K562 (cell line): ENCODE measurements around the gene INPP5D. TPM values are rescaled to one million over a fixed set of nuclear protein-coding genes. Genes with fewer than 3 reads are reported as not detected.

ENCODE experiments used
- ATAC-seq: fragments of 200-7000 bp; cut with Tn5 transposase; 3 replicates; pipeline ENCODE4 v1.9.1; 2020; ENCODE audit warnings: moderate library complexity
- BruUV-seq: library from RNA; stranded (reverse); fragments of 400-500 nt; replicated peaks from 2 replicates; lab custom pipeline; 2021; lab: Mats Ljungman, UMichigan
- CTCF ChIA-PET: fragments of 300-600 bp; formaldehyde crosslinking; extraction: SDS; loops from one replicate; lab custom pipeline; 2021; ENCODE audit warnings: low intra/inter-chr PET ratio; lab: Yijun Ruan, JAX
- POLR2A ChIA-PET: fragments of 300-600, 350-650 bp; sonication (Branson Sonifier 250); formaldehyde crosslinking; extraction: SDS; loops from one replicate; lab custom pipeline; 2021; ENCODE audit warnings: antibody characterized with exemption, inconsistent platforms; lab: Yijun Ruan, JAX
- DNase-seq, 4 experiments: peaks; one replicate each; pipeline versions ENCODE4 v3.0.0 to v3.0.0-alpha.2; 2011 to 2018; ENCODE audit warnings: low spot score in 3 of 4, mixed read lengths in 3 of 4; ENCODE audit errors: extremely low read depth in 1 of 4
- FAIRE-seq: peaks from 2 replicates; lab custom pipeline; 2011; peaks lifted over from hg19 to GRCh38; lab: Jason Lieb, UNC
- H2AFZ ChIP-seq: 2 replicates; pipeline ENCODE4 v1.6.0; 2011; ENCODE audit warnings: low read depth, low read length, control low read depth, inconsistent platforms
- H3K27ac ChIP-seq: fragments of 200-600 bp; 3 replicates; pipeline ENCODE4 v1.8.0; 2011; ENCODE audit warnings: low read depth, mild to moderate bottlenecking, control low read depth, inconsistent platforms, low read length, moderate library complexity, mixed read lengths; ENCODE audit errors: extremely low read depth
- H3K27me3 ChIP-seq, 2 experiments: fragments of 300-600 bp in 1 of 2; 2 replicates in 1 of 2; 3 replicates in 1 of 2; pipeline versions ENCODE4 v1.6.0 to v1.8.0; 2011; ENCODE audit warnings: inconsistent platforms in 2 of 2, low read length in 2 of 2, mild to moderate bottlenecking in 1 of 2, mixed read lengths in 1 of 2, moderate library complexity in 1 of 2; ENCODE audit not compliant: control insufficient read depth in 2 of 2, insufficient read depth in 2 of 2
- H3K36me3 ChIP-seq: fragments of 300-600 bp; 3 replicates; pipeline ENCODE4 v1.8.0; 2011; ENCODE audit warnings: mild to moderate bottlenecking, low read length, inconsistent platforms; ENCODE audit not compliant: control insufficient read depth, insufficient read depth
- H3K4me1 ChIP-seq, 2 experiments: fragments of 200-600 bp in 1 of 2; replicated peaks in 1 of 2; 2 replicates in 1 of 2; 3 replicates in 1 of 2; pipeline versions ENCODE4 v1.5.1 to v1.8.0; 2011; ENCODE audit warnings: inconsistent platforms in 2 of 2, low read length in 2 of 2, mild to moderate bottlenecking in 1 of 2, mixed read lengths in 1 of 2, moderate library complexity in 1 of 2; ENCODE audit not compliant: control insufficient read depth in 2 of 2, insufficient read depth in 2 of 2
- H3K4me2 ChIP-seq: 2 replicates; pipeline ENCODE4 v1.6.1; 2011; ENCODE audit warnings: low read length, control low read depth, inconsistent platforms, mixed read lengths; ENCODE audit not compliant: insufficient read depth
- H3K4me3 ChIP-seq: fragments of 200-600 bp; sonication (generic), shearing (Covaris generic); 2 replicates; pipeline ENCODE4 v1.5.1; 2016; ENCODE audit warnings: control low read depth, inconsistent platforms
- H3K79me2 ChIP-seq: fragments of 200-600 bp; 3 replicates; pipeline ENCODE4 v1.8.0; 2011; ENCODE audit warnings: low read length, inconsistent platforms; ENCODE audit not compliant: control insufficient read depth, insufficient read depth
- H3K9ac ChIP-seq, 2 experiments: 2 replicates each; pipeline versions ENCODE4 v1.6.0 to v1.6.1; 2011; ENCODE audit warnings: low read depth in 2 of 2, low read length in 2 of 2, control low read depth in 1 of 2, inconsistent platforms in 1 of 2, mild to moderate bottlenecking in 1 of 2, mixed read lengths in 1 of 2; ENCODE audit not compliant: insufficient read depth in 1 of 2
- H3K9me1 ChIP-seq: one replicate; pipeline ENCODE4 v1.6.0; 2011; ENCODE audit warnings: inconsistent platforms, mild to moderate bottlenecking, low read length, moderate library complexity; ENCODE audit not compliant: control insufficient read depth, insufficient read depth
- H3K9me3 ChIP-seq: replicated peaks from 2 replicates; pipeline ENCODE4 v1.5.1; 2011; ENCODE audit warnings: low read depth, low read length, inconsistent platforms; ENCODE audit not compliant: control insufficient read depth, insufficient read depth
- H4K20me1 ChIP-seq: replicated peaks from 2 replicates; pipeline ENCODE4 v1.6.1; 2011; ENCODE audit warnings: low read length, inconsistent platforms, mixed read lengths; ENCODE audit not compliant: control insufficient read depth, insufficient read depth
- HMG20B ChIP-seq: fragments of 250-450 bp; sonication (Bioruptor Pico); IDR thresholded peaks from 2 replicates; pipeline ENCODE4 v1.5.0; 2021; ENCODE audit warnings: mild to moderate bottlenecking
- KAT8 ChIP-seq: fragments of 450-650 bp; IDR thresholded peaks from 2 replicates; pipeline ENCODE4 v1.6.1; 2016; ENCODE audit warnings: low read depth, mild to moderate bottlenecking
- NCOA4 ChIP-seq: fragments of 450-650 bp; IDR thresholded peaks from 2 replicates; pipeline ENCODE4 v1.6.1; 2018; ENCODE audit warnings: mild to moderate bottlenecking; ENCODE audit not compliant: partially characterized antibody
- POLR2G ChIP-seq: fragments of 200-400 bp; formaldehyde crosslinking; IDR thresholded peaks from 2 replicates; pipeline ENCODE4 v1.6.1; 2017; ENCODE audit warnings: low read depth, mild to moderate bottlenecking, antibody characterized with exemption, low read length, moderate library complexity
- RBM39 ChIP-seq: fragments of 200-400 bp; formaldehyde crosslinking; optimal IDR thresholded peaks from 2 replicates; pipeline ENCODE3; 2018; ENCODE audit warnings: low read depth, low read length
- ZNF282 ChIP-seq: sonication (generic); formaldehyde crosslinking; IDR thresholded peaks from 2 replicates; pipeline ENCODE4 v1.8.1; 2023; ENCODE audit warnings: missing genetic modification reagents
- WGBS: fragments of 100-300 bp; shearing (Covaris generic); methylation state at CpG from one replicate; pipeline ENCODE4 v1.1.6; 2016; ENCODE audit warnings: low coverage, mixed read lengths; ENCODE audit not compliant: insufficient coverage; ENCODE audit errors: missing lambda C conversion rate; 5-methylcytosine and 5-hydroxymethylcytosine counted together
- in situ Hi-C: fragments of 300-500 bp; cut with MboI; formaldehyde crosslinking; loops from 4 replicates; pipeline ENCODE4 v1.15.0; 2018; ENCODE audit warnings: inconsistent platforms, mixed read lengths
- intact Hi-C: fragments of 100-400 bp; cut with micrococcal nuclease; formaldehyde crosslinking; loops from 2 replicates; pipeline ENCODE4 v1.14.2; 2022
- polyA plus RNA-seq, 8 experiments: library from polyadenylated mRNA; depleted of rRNA in 4 of 8; stranded (reverse) in 5 of 8; unstranded in 3 of 8; fragments of >200 nt; fragmentation: Nextera tagmentation in 2 of 8; fragmentation: Illumina TruSeq in 1 of 8; extraction: Ambion mirVana in 2 of 8; extraction: Trizol in 1 of 8; gene quantifications; 2 replicates each; pipeline versions ENCODE4 v1.2.1 to v1.2.3, GENCODE V29; 2011 to 2014; ENCODE audit warnings: inconsistent platforms in 1 of 8, missing spikeins in 1 of 8
- total RNA-seq, 7 experiments: library from RNA; depleted of rRNA in 6 of 7; stranded (reverse); fragments of >200 nt in 6 of 7; fragmentation: Illumina TruSeq in 2 of 7; extraction: Trizol in 2 of 7; gene quantifications; 2 replicates each; pipeline versions ENCODE4 v1.2.1 to v1.2.3, GENCODE V29; 2011 to 2021; ENCODE audit warnings: low replicate concordance in 1 of 7
- TF ChIP-seq, protein P1 (sequence below): sonication (generic); formaldehyde crosslinking; IDR thresholded peaks from 2 replicates; pipeline ENCODE4 v1.8.0; 2023; ENCODE audit warnings: missing genetic modification reagents, mild to moderate bottlenecking, borderline replicate concordance
- TF ChIP-seq, protein P2 (sequence below): fragments of 450-650 bp; IDR thresholded peaks from 2 replicates; pipeline ENCODE4 v1.6.1; 2018; ENCODE audit not compliant: partially characterized antibody
- TF ChIP-seq, protein P3 (sequence below): fragments of 450-650 bp; IDR thresholded peaks from 2 replicates; pipeline ENCODE4 v1.7.1; 2018; ENCODE audit warnings: mild to moderate bottlenecking, low read depth; ENCODE audit not compliant: partially characterized antibody

INPP5D gene
- total and polyA plus RNA-seq, 9 of the 15 experiments (the other 6 are each of a cell fraction or from before 2014, with no cell fraction given), result 0.55 to 6.2 (median 2.2) TPM

DNA sequence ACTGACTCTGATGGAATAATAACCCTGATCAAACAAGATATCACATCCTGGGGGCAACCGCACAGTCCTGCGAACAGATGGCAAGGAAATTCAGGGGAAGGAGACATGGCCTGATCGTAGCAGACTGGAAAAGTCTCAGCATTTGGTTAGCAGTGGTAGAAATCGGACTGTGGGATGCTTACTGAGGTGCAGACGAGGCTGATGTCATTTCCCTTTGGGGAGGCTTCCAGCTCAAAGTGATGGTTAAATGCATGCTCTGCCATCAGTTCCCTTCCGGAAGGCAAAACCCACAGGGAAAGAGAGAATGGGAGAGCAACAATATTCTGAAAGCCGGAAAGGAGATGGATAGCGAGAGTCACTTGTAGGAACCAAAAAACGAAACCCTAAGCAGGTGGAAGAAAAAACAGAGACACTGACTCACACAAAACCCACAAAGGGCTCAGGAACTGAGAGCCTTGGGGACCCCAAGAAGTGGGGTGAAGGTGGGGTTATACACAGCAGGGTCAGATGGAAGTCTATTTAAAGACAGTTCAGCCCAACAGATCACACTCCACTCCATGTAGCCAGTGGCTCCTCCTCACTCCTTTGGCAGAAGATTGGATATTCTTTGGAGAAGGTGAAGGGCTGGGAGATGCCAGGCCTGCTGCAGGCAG is 93.1 kb downstream of the INPP5D start:
- no TSS peak for BruUV-seq
- no peak overlapping the region for H3K27ac ChIP-seq
- ChIA-PET CTCF (no interaction called here), POLR2A (no interaction called here)
- no peak overlapping the region for H2AFZ ChIP-seq
- ATAC-seq (no peak), DNase-seq (no peak), FAIRE-seq (no peak)
- H3K4me3 ChIP-seq, result no peak overlapping the region
- H4K20me1 ChIP-seq, result no peaks in the 10 kb centered on the region
- no peak for TF ChIP-seq ZNF282 (CRISPR knock-in tag)
- no peak for TF ChIP-seq KAT8
- TF ChIP-seq RBM39, result no peak
- TF ChIP-seq POLR2G, result no peak
- TF ChIP-seq, protein P1, sequence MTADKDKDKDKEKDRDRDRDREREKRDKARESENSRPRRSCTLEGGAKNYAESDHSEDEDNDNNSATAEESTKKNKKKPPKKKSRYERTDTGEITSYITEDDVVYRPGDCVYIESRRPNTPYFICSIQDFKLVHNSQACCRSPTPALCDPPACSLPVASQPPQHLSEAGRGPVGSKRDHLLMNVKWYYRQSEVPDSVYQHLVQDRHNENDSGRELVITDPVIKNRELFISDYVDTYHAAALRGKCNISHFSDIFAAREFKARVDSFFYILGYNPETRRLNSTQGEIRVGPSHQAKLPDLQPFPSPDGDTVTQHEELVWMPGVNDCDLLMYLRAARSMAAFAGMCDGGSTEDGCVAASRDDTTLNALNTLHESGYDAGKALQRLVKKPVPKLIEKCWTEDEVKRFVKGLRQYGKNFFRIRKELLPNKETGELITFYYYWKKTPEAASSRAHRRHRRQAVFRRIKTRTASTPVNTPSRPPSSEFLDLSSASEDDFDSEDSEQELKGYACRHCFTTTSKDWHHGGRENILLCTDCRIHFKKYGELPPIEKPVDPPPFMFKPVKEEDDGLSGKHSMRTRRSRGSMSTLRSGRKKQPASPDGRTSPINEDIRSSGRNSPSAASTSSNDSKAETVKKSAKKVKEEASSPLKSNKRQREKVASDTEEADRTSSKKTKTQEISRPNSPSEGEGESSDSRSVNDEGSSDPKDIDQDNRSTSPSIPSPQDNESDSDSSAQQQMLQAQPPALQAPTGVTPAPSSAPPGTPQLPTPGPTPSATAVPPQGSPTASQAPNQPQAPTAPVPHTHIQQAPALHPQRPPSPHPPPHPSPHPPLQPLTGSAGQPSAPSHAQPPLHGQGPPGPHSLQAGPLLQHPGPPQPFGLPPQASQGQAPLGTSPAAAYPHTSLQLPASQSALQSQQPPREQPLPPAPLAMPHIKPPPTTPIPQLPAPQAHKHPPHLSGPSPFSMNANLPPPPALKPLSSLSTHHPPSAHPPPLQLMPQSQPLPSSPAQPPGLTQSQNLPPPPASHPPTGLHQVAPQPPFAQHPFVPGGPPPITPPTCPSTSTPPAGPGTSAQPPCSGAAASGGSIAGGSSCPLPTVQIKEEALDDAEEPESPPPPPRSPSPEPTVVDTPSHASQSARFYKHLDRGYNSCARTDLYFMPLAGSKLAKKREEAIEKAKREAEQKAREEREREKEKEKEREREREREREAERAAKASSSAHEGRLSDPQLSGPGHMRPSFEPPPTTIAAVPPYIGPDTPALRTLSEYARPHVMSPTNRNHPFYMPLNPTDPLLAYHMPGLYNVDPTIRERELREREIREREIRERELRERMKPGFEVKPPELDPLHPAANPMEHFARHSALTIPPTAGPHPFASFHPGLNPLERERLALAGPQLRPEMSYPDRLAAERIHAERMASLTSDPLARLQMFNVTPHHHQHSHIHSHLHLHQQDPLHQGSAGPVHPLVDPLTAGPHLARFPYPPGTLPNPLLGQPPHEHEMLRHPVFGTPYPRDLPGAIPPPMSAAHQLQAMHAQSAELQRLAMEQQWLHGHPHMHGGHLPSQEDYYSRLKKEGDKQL (CRISPR knock-in tag), result no peak
- TF ChIP-seq, protein P2, sequence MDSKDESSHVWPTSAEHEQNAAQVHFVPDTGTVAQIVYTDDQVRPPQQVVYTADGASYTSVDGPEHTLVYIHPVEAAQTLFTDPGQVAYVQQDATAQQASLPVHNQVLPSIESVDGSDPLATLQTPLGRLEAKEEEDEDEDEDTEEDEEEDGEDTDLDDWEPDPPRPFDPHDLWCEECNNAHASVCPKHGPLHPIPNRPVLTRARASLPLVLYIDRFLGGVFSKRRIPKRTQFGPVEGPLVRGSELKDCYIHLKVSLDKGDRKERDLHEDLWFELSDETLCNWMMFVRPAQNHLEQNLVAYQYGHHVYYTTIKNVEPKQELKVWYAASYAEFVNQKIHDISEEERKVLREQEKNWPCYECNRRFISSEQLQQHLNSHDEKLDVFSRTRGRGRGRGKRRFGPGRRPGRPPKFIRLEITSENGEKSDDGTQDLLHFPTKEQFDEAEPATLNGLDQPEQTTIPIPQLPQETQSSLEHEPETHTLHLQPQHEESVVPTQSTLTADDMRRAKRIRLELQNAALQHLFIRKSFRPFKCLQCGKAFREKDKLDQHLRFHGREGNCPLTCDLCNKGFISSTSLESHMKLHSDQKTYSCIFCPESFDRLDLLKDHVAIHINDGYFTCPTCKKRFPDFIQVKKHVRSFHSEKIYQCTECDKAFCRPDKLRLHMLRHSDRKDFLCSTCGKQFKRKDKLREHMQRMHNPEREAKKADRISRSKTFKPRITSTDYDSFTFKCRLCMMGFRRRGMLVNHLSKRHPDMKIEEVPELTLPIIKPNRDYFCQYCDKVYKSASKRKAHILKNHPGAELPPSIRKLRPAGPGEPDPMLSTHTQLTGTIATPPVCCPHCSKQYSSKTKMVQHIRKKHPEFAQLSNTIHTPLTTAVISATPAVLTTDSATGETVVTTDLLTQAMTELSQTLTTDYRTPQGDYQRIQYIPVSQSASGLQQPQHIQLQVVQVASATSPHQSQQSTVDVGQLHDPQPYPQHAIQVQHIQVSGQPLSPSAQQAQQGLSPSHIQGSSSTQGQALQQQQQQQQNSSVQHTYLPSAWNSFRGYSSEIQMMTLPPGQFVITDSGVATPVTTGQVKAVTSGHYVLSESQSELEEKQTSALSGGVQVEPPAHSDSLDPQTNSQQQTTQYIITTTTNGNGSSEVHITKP, result no peak
- TF ChIP-seq NCOA4, result no peak
- TF ChIP-seq, protein P3, sequence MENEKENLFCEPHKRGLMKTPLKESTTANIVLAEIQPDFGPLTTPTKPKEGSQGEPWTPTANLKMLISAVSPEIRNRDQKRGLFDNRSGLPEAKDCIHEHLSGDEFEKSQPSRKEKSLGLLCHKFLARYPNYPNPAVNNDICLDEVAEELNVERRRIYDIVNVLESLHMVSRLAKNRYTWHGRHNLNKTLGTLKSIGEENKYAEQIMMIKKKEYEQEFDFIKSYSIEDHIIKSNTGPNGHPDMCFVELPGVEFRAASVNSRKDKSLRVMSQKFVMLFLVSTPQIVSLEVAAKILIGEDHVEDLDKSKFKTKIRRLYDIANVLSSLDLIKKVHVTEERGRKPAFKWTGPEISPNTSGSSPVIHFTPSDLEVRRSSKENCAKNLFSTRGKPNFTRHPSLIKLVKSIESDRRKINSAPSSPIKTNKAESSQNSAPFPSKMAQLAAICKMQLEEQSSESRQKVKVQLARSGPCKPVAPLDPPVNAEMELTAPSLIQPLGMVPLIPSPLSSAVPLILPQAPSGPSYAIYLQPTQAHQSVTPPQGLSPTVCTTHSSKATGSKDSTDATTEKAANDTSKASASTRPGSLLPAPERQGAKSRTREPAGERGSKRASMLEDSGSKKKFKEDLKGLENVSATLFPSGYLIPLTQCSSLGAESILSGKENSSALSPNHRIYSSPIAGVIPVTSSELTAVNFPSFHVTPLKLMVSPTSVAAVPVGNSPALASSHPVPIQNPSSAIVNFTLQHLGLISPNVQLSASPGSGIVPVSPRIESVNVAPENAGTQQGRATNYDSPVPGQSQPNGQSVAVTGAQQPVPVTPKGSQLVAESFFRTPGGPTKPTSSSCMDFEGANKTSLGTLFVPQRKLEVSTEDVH, result no peak
- no peak for TF ChIP-seq HMG20B (CRISPR knock-in tag)
- H3K79me2 ChIP-seq, result no peaks in the 10 kb centered on the region
- no peaks in the 10 kb centered on the region; a peak in 2 of 5 replicates for H3K4me1 ChIP-seq
- no peak overlapping the region for H3K4me2 ChIP-seq
- H3K27me3 ChIP-seq, result no peaks in the 10 kb centered on the region
- no peaks in the 10 kb centered on the region for H3K9me1 ChIP-seq
- WGBS, result 30% methylated on average over 7 of the region's 9 CpGs
- in situ Hi-C loops, result no loop called here
- H3K36me3 ChIP-seq, result no peaks in the 10 kb centered on the region
- intact Hi-C loops, result no loop called here
- H3K9ac ChIP-seq, result no peak overlapping the region
- H3K9me3 ChIP-seq, result no peaks in the 10 kb centered on the region
